ENCODE data around the gene SERPINI1.

SERPINI1 gene

DNA sequence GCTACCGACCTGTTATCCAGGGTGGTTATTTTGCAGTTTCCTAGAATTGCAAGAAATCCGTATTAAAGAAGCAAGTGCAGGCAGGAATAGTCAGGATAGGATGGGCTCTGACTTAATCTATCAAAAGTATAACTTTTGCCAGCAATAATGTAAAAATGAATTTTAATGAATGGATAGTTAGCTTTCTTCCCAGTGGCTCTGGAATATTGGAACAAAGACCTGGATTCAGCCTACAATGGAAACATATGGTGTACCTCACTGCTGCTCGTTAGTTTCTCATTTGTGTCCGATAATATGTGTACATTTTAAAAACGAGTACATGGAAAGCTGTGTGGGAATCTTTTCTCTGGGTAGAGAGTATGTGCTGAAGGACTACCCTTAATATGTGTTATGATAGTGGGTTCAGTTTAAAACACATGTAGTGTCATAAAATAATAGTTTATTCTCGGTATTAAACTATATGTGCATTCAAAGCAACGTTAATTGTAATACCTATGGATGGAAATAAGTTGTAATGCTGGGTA lies 805 bp downstream of the SERPINI1 start:
- DNase-seq = no peak

DNA sequence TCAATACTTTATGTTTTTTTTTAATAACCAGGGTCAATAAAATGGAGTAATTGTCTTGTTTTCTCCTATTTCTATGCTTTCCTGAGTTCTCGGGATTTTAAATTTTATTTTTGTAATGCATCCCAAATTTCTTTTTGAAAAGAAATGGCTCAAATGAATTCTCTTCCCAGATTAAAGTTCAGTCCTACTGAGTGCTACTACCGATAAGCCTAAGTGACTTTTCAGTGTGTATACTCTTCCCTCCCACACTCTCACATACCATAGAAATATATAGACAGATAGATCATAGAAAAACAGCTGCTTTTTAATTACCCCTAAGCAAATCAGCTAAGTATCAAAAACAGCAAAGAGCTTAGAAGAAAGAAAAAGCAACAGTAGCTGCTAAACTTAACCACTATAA lies 1.5 kb downstream of the SERPINI1 start:
- DNase-seq = no peak

DNA sequence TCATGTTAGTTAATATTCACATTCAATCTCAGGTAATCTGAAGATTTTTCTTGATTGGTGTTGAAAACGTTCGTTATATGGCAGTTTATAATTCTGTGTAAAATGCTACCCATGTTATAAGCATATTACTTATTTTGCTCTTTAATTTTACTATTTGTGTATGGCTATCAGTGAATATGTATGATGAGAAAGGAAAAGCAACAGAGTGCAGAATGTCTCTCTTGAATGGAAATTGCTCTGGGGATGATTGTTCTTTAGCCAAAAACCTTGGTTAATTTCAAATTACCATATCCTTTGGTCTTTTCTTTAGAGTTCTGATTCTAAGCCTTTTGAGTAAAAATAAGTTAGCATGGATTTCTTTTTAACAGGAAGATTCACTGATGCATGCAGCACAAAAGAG lies 2.5 kb downstream of the SERPINI1 start:
- no peak for DNase-seq

DNA sequence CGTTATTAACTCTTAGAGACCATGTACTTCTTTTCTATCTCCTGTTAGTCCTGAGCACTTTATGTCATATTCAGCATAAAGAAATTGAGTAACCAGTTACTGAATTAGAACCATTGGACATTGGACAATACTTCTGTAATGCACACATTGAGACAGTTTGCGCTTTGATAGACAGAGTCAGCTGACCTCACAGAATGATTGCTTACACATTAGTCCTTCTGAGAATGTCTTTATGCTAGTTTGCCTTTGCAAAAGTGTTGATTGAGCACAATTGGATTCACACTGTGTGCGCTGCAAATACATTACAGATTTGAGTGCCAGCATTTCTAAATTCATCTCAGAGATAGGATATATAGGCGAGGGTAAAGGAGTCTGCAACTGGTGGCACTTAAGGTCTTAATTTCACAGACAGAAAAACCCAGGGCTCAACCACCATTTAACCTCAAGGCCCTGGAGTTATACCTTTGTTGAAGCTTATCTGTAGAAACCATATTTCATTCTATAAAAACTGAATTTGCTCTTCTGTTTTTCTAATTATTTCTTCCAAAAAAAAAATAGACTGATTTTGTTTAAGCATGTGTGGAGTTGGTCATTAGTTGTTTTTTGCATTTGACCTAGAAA lies 3.8 kb downstream of the SERPINI1 start:
- no peak for DNase-seq

DNA sequence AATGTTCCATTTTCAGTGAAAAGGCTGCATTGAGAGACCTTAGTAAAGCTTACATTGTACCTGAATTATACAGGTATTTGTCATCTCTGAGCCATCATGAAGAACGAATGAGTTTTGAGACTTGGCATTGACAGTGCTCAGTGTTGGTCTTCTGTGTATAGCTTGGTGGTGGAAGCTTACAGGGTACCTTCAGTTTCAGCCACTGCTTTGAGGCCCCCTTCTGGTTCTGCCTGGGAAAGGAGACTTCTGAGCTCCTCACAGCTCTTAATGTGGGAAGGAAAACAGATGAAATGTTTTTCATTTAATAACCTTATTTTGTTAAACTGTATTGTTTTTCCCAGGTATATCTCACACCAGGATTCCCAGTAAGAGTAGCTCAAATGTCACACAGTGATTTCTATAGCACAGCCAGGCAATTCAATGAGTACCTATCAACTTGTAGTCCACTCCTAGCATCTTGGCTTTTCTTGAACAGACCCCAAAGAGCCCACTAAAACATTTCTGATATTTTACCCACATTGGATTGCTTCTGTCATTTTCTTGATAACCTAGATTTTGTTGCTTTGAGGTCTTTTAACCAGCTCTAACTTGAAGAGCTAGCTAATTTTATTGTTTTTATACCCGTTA lies 5.6 kb downstream of the SERPINI1 start:
- no peak for DNase-seq

DNA sequence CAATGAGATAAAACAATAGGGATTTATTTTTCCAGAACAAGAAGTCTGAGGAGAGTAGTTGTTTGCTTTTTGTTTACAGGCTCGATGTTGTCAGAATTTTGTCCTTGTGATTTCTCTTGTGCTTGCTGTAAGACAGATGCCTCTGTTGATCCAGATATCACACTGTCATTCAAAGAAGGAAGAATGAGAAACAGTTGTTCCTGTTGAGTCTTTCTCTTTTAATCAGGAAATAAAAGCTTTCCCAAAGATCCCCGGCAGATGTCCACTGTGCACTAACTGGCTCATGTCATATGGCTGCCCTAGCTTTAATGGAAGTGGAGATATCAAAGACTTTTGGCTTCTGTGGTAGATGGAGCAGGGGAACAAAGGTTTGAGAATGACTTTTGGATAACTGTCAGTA lies 6.8 kb downstream of the SERPINI1 start:
- DNase-seq = no peak

DNA sequence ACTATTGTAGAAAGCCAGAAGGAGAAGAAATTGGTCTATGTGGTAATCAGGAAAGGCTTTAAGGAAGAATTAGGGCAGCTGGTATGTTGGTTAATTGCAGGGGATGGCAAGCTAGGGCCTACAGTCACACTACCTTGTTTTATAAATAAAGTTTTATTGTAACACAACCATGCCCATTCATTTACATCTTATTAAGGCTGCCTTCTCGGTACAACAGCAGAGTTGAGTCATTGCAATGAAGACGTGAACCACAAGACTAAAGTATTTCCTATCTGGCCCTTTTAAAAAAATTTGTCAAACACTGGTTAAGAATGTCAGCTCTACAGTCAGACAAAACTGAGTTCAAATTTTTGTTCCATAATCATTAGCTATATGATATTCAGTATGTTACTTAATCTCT lies 8.3 kb downstream of the SERPINI1 start:
- DNase-seq = no peak

DNA sequence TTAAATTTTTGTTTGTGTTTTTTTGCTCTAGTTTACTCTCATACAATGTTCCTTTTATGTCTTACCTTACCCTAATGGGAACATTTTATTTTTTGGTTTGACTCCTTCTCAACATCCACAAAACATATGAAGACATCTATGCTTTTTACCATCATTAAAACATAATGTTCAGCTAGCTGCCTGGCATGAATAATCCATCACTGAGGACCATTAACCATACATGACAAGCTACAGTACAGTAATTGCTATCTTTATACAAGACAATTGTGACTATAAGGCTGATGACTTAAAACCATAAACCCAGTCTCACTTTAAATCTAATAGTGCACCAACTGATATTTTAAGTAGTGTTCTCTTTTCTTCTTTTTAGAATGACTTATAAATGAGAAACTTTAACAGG lies 13.7 kb downstream of the SERPINI1 start:
- DNase-seq = no peak

DNA sequence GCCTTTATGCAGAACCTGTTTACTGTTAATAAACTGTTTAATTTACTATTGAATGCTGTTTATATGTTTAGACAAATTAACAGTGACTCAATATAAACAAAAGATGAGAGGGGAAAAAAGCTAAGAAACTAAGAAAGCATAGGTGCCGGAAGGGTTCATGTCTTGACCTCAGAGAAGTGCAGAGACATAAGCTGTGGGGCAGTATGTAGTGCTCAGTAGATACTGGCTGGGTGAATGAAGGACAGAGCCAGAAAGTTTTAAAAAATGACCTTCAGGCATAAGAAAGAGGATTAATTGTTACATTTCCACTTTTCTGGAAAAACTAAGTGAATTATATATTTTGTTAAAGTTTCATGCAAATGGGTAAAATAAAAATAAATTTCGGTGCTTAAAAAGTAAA lies 14.2 kb downstream of the SERPINI1 start:
- no peak for DNase-seq

DNA sequence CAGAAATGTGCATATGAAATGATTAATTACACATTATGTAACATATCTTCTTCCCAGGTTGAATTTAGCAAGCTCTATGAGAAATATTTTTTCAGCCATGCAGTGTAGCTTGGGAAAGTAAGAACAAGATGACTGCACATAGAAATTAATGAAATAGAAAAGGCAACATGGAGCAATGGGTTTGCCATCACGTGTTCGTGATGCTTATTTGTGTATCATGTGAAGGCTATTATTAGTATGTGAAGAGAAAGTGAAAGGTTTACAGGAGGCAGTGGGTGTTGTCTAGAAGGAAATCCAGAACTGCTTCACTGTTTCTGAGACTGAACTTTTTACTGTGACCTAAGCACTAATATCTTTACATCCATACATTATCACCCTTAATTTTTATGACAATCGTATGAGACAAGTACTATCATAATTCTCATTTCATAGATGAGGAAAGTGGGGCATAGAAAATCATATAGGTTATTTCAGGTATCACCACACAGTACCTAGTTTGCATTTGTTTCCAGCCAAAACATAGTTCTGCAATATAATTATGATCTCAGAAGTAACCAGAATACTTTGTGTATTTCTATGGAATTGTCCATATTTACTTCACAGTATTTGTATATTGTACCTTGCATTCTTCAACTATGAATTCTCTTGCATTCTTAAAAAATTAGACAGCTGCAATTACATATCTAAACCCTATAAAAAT lies 14.9 kb downstream of the SERPINI1 start:
- no peak for DNase-seq

DNA sequence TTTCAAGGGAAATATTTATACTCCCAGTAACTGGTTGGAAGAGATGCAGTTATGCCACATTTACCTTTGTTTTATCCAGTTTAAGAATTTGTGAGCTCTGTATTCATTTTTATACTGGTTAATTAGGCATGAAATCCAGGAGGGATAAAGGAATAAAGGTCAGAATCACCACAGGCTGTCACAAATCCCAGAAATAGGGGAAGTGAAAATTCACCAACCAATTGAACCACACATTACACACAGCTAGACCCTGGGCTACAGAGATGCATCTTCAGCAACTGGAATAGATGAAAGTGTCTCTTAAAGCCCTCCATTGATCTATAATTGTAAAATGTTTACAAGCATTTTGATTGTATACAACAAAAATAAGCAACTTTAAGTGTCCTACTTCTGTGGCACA lies 18.5 kb downstream of the SERPINI1 start:
- DNase-seq = no peak

DNA sequence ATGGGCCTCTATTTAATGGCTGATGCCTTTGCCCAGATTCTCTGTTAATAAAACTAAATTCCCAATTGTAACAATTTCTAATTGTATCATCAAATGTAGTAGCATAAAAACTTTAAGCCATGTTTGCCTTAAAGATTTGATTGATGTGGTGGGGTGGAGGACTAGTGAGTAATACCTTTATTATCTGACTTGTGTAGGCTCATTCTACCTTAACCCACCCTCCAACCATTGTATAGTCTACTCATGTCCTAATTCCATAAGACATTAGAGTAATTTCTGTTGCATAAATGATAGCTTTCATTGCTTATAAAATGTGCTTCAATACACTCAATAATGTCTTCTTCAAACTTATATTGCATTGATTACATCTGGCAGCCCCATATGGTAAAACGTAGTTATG lies 25.8 kb downstream of the SERPINI1 start:
- no peak for DNase-seq

DNA sequence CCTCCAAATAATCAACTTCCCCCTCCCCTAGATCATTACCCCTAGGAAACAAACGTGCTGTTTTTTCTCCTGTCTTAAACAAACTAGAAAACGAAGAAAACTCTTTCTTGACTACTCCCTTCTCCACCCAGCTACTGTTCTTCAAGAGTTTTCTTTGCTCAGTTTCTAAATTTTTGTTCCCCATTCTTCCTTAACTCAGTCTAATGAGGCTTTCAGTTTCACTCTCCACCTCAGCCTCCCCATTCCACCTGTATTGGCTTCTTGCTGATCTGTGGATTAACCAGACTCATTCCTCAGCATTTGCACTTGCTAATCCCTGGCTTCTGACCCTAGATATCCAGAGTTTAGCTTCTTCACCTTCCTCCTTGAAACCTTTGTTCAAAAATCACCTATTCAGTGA lies 26.8 kb downstream of the SERPINI1 start:
- DNase-seq = no peak

DNA sequence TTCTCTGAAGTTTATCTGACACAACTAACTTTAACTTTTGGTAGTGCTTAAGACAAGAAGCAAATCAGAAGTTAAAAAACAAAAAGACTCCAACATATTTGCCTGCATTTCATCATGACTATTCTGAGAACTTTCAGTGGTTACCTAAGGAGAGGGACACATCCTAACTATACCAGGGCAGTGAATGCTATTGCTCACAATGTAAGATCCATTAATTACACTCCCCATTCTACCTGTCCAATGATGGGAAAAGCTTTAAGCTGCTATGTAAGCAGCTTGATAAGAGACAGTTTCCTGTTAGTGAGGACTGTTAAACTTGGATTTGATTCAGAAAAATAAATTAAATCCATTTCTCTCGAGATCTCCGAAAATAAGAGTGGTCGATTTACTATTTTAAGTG lies 37.5 kb downstream of the SERPINI1 start:
- DNase-seq = no peak

DNA sequence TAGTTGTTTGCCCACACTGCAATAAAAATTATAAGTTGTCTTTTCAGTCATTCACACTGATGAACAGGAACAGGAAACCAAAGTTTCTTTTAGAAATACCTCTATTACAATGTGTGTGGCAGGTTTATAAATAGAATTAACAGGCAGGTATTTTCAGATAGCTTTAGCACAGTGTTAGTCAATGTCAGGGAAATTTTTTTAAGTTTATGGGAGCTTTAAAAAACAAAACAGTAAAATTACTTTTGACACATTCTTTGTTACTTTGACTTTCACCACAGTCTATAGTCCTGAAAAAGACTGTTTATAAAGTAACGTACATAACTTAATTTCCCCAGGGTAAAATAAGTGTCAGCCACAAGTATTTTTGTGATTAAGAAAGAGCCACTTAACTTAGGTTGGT lies 38.1 kb downstream of the SERPINI1 start:
- DNase-seq = no peak

DNA sequence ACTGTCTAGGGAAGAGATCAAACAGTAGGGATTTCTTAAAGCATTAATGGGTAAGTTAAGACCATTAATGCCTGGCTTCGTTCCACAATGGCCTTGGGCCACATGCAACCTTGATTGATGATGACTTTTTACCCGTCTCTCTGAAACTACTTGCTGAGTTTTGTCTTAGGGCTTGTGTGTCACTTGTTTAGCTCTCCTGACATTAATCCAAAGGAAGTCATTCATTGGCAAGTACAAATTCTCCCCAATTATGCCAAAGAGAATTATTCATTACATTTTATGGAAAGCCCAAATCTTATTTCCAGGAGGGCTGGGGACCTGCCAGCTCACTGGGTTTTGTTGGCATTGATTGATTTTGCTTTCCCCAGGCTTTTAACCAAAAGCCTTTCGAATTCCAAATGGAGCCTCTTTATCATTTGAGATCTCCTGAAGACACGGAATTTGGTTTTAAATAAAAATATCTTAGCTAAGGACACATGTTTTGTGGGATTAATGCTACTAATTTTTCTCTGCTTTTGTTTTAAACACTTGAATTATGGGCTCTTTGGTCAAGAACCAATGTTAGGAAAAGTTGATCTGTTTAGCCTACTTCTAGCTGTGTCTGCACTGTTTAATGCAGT lies 40.7 kb downstream of the SERPINI1 start:
- no peak for DNase-seq

DNA sequence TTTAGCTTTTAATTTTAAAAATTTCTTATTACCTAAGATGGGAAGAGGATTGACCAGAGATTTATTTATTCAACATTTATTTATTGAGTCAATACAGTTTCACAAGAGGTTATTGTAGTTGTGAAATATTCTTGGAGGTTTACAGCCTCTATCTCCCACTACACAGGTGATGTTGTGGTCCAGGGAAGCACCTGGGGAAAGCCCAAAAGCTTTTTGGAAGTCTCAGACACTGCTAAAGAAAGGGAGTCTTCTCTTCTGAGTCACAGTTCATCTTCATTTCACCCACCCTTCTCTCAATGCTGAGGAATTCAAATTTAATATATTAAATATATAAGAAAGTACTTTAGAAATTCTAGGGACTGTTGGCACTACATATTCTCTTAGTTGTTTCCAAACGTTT lies 41.8 kb downstream of the SERPINI1 start:
- DNase-seq = no peak

DNA sequence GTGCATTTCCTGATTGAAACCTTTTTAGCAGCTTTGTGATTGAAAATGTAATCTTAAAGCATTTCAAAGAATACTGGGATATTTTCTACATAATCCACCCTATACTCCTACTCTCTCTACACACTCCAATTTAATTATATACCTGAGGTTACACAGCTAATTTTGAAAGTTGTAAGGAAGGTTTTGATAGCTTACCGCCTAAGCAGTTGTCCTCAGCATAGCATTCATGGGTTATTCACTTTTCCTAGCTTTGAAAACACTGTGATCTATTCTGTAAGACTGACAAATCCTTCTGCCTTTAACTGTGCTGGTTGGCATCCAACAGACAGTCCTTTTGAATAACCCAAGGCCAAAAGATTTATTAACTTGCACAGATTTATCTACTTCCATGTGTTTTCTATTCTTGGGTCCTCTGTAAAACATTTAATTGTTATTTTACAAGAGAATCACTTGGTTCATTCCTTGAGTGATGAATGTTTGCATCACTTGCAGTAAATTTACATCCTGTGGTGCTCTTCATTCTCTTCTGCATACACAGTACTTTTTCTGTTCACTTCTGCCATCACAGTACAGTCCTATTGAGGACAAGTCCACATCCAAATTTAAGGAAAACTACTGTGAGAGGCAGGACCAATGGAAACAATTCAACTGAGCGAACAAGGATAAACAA lies 44.8 kb downstream of the SERPINI1 start:
- no peak for DNase-seq

DNA sequence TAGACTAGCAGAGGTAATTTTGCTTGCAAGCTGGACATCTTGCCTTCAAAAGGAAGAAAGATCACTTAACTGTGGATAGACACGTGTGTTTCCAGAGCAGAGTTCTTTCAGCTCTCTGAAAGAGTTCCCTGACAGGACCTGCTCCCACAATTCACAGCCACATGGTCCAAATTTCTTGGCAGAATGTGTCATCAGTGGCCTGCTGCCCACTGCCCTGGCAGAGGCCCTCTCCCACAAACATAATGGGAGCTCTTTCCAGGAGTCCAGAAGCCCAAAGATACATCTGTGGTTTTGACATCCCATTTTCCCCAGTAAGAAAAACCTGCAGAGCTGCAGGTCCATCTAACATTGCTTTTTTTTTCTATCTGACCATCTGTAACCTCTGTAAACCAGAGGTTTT lies 48.3 kb downstream of the SERPINI1 start:
- DNase-seq = no peak

DNA sequence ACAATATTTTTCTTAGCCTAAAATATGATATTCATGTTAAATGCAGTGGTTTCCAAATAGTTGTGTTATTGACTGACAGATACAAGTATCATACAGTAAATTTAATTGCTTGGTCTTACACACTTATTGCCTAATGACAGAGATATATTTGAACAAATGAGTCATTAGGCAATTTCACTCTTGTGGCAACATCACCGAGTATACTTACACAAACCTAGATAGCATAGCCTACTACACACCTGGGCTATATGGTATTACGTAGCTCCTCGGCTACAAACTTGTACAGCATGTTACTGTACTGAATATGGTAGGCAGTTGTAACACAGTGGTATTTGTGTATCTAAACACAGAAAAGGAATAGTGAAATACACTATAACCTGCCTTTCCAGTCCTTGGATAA lies 50.3 kb downstream of the SERPINI1 start:
- no peak for DNase-seq

DNA sequence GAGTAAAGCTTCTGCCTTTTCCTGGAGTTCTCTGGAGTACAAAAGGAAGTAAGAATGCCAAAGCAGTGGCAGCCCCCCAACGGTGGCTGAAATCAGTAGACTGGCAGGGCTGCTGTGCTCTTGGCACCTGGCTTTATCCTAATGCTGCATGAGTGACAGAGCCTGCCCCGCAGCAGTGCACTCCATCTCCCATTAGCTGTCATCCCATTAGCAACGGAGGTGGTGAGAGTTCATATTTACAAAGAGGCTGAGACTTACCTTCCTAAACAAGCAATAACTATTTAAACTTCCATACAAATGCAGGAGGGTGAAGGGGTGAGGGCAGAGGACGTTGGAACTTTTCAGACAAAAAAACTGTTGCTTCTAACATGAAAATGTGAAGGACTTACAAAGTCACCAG lies 51.9 kb downstream of the SERPINI1 start:
- DNase-seq = no peak

DNA sequence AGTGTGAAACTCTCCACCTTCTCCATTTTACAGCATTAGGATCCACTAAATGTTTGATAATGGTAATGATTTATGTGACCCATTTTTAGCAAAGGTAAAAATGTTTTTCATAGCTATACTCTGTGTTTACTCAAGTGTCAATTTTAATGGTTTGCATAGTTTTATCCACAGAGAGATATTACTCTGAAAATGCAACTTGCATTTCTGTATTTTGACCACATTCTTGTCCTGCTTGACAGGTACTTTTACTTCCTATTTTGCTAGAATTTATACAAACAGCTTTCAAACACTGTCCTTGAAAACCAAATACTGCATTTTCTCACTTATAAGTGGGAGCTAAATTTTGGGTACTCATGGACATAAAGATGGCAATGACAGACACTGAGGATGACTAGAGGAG lies 62.9 kb downstream of the SERPINI1 start:
- DNase-seq = no peak

DNA sequence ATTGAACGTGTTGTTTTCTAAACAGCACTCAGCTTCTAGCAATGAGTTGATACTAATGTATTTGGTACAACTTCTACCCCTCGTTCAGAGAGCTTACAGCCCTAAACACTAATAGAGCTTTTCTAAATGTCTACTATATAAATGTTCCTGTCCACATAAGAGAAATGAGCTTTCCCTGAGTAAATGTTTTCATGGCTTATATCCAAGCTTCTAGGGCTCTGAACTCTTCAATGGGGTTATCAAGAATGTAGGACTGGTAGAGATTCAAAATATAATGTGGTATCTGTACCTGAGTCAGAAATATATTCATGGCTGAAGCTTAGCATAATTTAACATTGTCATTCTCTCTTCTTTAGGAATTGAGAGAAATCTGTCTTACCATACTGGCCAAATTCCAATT lies 73.4 kb downstream of the SERPINI1 start:
- DNase-seq = no peak
